ENCODE data around the gene STK38L. TPM values are rescaled to one million over a fixed set of nuclear protein-coding genes. Genes with fewer than 3 reads are reported as not detected.

The STK38L gene
- total and polyA plus RNA-seq, 9 donors: 12.8 to 25.0 (median 20.5) TPM

DNA sequence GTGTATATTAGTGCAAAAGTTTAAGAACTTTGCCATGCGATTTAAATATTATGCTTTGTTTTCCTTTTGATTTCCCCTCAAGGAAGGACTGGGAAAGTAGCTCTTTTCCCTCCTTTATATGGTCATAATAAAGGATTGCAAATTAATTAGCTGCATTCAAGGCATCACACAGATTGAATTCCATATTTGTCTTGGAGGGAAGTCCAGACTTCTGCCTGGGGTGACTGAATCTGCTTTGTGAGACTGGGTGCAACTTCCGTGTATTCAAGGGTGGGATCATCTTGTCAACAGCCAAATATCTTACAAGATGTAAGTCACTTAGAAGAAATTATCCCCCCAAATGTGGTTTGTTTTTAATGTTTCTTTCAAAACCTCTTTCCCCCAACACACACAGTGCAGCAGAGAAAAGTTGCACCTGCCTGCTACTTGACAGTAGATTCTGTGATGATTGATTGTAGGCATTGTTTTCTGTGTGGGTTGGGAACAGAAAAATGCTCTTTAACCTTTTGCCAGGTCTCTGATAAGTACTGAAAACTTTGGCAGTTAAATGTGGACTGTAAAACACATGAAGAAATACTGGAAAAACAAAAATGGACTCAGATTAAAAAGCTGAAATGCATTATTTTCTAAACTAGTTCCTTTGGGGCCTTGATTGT lies 28.4 kb downstream of the STK38L start:
- H3K4me1 ChIP-seq (ENCODE audit: control insufficient read depth, insufficient read depth, low read length): no peaks in the 10 kb centered on the region
- no peaks in the 10 kb centered on the region for H3K27me3 ChIP-seq (ENCODE audit: control insufficient read depth, insufficient read depth, low read length)
- no peaks in the 10 kb centered on the region for H3K36me3 ChIP-seq (ENCODE audit: control insufficient read depth, insufficient read depth, low read length)
- H3K9me3 ChIP-seq (replicated peaks; ENCODE audit: control insufficient read depth, low read depth, low read length): no peaks in the 10 kb centered on the region
- DNase-seq: peak; percentile 16
- no CpG with 5 or more reads among the region's 2 CpGs for WGBS (ENCODE audit: insufficient coverage)
- no peak overlapping the region for H3K4me3 ChIP-seq (ENCODE audit: low read length)
- no peak overlapping the region for H3K27ac ChIP-seq (ENCODE audit: low read length)

DNA sequence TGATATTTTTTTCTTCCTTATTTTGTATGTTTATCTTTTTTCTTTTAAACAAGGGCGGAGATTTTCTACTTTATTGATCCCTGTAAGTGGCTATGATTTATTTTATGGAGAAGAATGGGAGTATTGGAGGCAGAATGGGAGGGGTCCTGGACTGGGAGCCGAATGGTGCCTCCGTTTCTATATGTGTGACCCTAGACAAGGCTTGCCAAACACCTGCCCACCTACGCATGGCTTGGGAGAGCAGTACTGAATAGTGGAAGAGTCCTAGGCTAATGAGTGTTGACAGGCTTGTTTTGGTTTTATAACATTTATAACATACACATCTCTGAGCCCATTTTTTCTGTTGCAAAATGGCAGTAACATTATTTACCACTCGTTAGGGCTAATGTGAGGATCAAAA lies 29.0 kb downstream of the STK38L start:
- no peak overlapping the region for H3K4me3 ChIP-seq (ENCODE audit: low read length)
- H3K4me1 ChIP-seq (ENCODE audit: control insufficient read depth, insufficient read depth, low read length): no peaks in the 10 kb centered on the region
- no peaks in the 10 kb centered on the region for H3K9me3 ChIP-seq (replicated peaks; ENCODE audit: control insufficient read depth, low read depth, low read length)
- H3K27me3 ChIP-seq (ENCODE audit: control insufficient read depth, insufficient read depth, low read length): no peaks in the 10 kb centered on the region
- 79% methylated on average over 2 of the region's 5 CpGs for WGBS (ENCODE audit: insufficient coverage)
- H3K36me3 ChIP-seq (ENCODE audit: control insufficient read depth, insufficient read depth, low read length): no peaks in the 10 kb centered on the region
- H3K27ac ChIP-seq (ENCODE audit: low read length): no peak overlapping the region
- no peak for DNase-seq

DNA sequence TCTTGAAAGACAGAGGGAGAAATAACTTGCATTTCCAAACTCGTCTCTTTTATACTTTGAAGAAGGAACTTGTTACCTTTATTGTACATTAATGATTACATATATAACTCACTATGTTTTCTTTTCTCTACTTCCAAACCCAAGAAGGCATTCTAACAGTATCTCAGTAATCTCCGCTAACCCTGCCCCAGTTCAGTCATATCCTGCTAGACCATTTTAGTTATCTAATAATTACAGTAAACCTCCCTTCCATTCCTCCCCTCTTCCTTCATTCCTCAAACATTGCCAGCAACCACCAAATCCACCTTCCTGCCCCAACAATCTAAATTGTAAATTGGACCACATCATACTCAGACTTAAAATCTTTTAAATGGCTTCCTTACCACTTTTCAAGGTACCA lies 30.6 kb downstream of the STK38L start:
- no peaks in the 10 kb centered on the region for H3K27me3 ChIP-seq (ENCODE audit: control insufficient read depth, insufficient read depth, low read length)
- H3K9me3 ChIP-seq (replicated peaks; ENCODE audit: control insufficient read depth, low read depth, low read length): no peaks in the 10 kb centered on the region
- DNase-seq: no peak
- no peak overlapping the region for H3K27ac ChIP-seq (ENCODE audit: low read length)
- WGBS (ENCODE audit: insufficient coverage): 92% methylated on average over 1 of the region's 2 CpGs
- no peak overlapping the region for H3K4me3 ChIP-seq (ENCODE audit: low read length)
- no peaks in the 10 kb centered on the region for H3K4me1 ChIP-seq (ENCODE audit: control insufficient read depth, insufficient read depth, low read length)
- H3K36me3 ChIP-seq (ENCODE audit: control insufficient read depth, insufficient read depth, low read length): no peaks in the 10 kb centered on the region

DNA sequence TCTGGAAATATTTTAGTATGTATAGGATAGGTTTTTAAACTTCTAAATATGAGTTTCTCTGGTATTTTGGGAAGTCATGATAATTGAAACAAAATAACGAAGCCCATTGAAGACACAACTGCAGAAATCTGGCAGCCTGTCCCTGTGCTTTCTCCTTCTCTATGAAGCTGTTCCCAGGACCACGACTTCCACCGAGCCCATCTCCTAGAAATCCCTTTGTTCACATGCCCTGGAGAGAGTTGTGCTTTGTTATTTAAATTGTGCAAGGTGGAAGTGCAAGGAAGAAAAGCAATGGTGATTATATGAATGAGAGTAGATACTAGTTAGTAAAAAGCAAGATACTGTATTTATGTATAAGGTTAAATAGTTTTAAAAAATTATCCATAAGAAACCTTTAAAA lies 32.2 kb downstream of the STK38L start:
- no peak overlapping the region for H3K27ac ChIP-seq (ENCODE audit: low read length)
- H3K36me3 ChIP-seq (ENCODE audit: control insufficient read depth, insufficient read depth, low read length): no peaks in the 10 kb centered on the region
- no peak overlapping the region for H3K4me3 ChIP-seq (ENCODE audit: low read length)
- no peaks in the 10 kb centered on the region for H3K27me3 ChIP-seq (ENCODE audit: control insufficient read depth, insufficient read depth, low read length)
- no peak for DNase-seq
- no peaks in the 10 kb centered on the region for H3K9me3 ChIP-seq (replicated peaks; ENCODE audit: control insufficient read depth, low read depth, low read length)
- no CpG with 5 or more reads among the region's 3 CpGs for WGBS (ENCODE audit: insufficient coverage)
- no peaks in the 10 kb centered on the region for H3K4me1 ChIP-seq (ENCODE audit: control insufficient read depth, insufficient read depth, low read length)

- H3K36me3 ChIP-seq (ENCODE audit: control insufficient read depth, insufficient read depth, low read length): no peaks in the 10 kb centered on the region
- peak; percentile 84 for DNase-seq
- H3K27me3 ChIP-seq (ENCODE audit: control insufficient read depth, insufficient read depth, low read length): no peaks in the 10 kb centered on the region
- no peak overlapping the region for H3K4me3 ChIP-seq (ENCODE audit: low read length)
- H3K4me1 ChIP-seq (ENCODE audit: control insufficient read depth, insufficient read depth, low read length): no peaks in the 10 kb centered on the region
- H3K9me3 ChIP-seq (replicated peaks; ENCODE audit: control insufficient read depth, low read depth, low read length): no peaks in the 10 kb centered on the region
- WGBS (ENCODE audit: insufficient coverage): no CpG with 5 or more reads among the region's 1 CpG
- H3K27ac ChIP-seq (ENCODE audit: low read length): no peak overlapping the region
Measured at GRCh38 chr12:27277846-27278260, 33.8 kb downstream of the STK38L start.

GRCh38 chr12:27279826-27280225 lies 35.7 kb downstream of the STK38L start:
- Histone ChIP-seq H3K27me3 (ENCODE audit: control insufficient read depth, insufficient read depth, low read length) (no peaks in the 10 kb centered on the region), H3K4me1 (ENCODE audit: control insufficient read depth, insufficient read depth, low read length) (no peaks in the 10 kb centered on the region), H3K36me3 (ENCODE audit: control insufficient read depth, insufficient read depth, low read length) (no peaks in the 10 kb centered on the region), H3K4me3 (ENCODE audit: low read length) (no peak overlapping the region), H3K9me3 (replicated peaks; ENCODE audit: control insufficient read depth, low read depth, low read length) (no peaks in the 10 kb centered on the region), H3K27ac (ENCODE audit: low read length) (no peak overlapping the region)
- DNase-seq: no peak
- no CpG with 5 or more reads among the region's 2 CpGs for WGBS (ENCODE audit: insufficient coverage)

DNA sequence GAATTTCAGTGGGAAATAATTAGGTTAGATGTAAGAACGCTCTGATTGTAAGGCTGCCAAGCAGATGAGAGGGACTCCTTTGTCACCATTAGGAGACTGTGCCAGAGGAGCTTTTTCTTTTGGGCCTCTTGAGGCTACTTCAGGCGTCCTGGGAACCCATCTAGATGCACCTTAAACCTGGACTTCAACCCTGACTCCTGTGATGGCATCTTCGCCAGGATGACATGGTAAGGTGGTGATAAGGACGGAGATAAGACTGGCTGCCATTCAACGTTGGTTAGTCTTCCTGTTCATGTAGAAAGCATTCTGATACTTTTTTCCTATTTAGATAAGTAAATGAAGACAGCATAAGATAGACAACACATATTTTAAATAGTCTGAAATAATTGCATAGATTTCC lies 36.3 kb downstream of the STK38L start:
- no peak for DNase-seq
- H3K4me3 ChIP-seq (ENCODE audit: low read length): no peak overlapping the region
- H3K27ac ChIP-seq (ENCODE audit: low read length): no peak overlapping the region
- no peaks in the 10 kb centered on the region for H3K4me1 ChIP-seq (ENCODE audit: control insufficient read depth, insufficient read depth, low read length)
- H3K36me3 ChIP-seq (ENCODE audit: control insufficient read depth, insufficient read depth, low read length): no peaks in the 10 kb centered on the region
- 90% methylated on average over 2 of the region's 5 CpGs for WGBS (ENCODE audit: insufficient coverage)
- no peaks in the 10 kb centered on the region for H3K27me3 ChIP-seq (ENCODE audit: control insufficient read depth, insufficient read depth, low read length)
- no peaks in the 10 kb centered on the region for H3K9me3 ChIP-seq (replicated peaks; ENCODE audit: control insufficient read depth, low read depth, low read length)

GRCh38 chr12:27282754-27283153 lies 38.7 kb downstream of the STK38L start:
- H3K4me1 ChIP-seq (ENCODE audit: control insufficient read depth, insufficient read depth, low read length): no peaks in the 10 kb centered on the region
- no CpG with 5 or more reads among the region's 2 CpGs for WGBS (ENCODE audit: insufficient coverage)

GRCh38 chr12:27284021-27284420 lies 39.9 kb downstream of the STK38L start:
- Histone ChIP-seq H3K27me3 (ENCODE audit: control insufficient read depth, insufficient read depth, low read length) (no peaks in the 10 kb centered on the region), H3K27ac (ENCODE audit: low read length) (no peak overlapping the region), H3K4me1 (ENCODE audit: control insufficient read depth, insufficient read depth, low read length) (no peaks in the 10 kb centered on the region), H3K9me3 (replicated peaks; ENCODE audit: control insufficient read depth, low read depth, low read length) (no peaks in the 10 kb centered on the region), H3K36me3 (ENCODE audit: control insufficient read depth, insufficient read depth, low read length) (no peaks in the 10 kb centered on the region), H3K4me3 (ENCODE audit: low read length) (no peak overlapping the region)
- 100% methylated on average over 2 of the region's 3 CpGs for WGBS (ENCODE audit: insufficient coverage)
- no peak for DNase-seq

More at GRCh38 chr12:27282754-27283153, 38.7 kb downstream of the STK38L start:
- Histone ChIP-seq H3K27me3 (ENCODE audit: control insufficient read depth, insufficient read depth, low read length) (no peaks in the 10 kb centered on the region), H3K4me3 (ENCODE audit: low read length) (no peak overlapping the region), H3K9me3 (replicated peaks; ENCODE audit: control insufficient read depth, low read depth, low read length) (no peaks in the 10 kb centered on the region), H3K36me3 (ENCODE audit: control insufficient read depth, insufficient read depth, low read length) (no peaks in the 10 kb centered on the region), H3K27ac (ENCODE audit: low read length) (no peak overlapping the region)
- DNase-seq: no peak

DNA sequence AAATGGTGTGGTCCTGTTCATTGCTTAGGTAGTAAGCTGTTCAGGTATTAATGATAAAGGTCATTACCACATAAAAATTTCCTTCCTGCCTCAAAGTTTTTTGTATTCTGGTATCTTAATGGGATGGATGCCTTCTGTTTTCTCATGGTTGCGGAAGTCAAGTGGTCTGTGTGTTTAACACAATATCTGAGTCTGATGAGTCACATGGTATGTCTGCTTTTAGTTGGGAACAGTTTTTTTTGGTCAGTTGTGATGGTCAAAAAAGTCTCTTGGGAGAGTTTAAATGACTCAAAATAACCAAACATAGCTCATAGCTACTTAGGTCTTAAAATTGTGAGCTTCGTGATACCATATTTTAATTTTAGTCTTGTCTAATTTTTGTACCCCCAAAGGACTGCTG lies 40.7 kb downstream of the STK38L start:
- peak; percentile 47 for DNase-seq
- H3K4me3 ChIP-seq (ENCODE audit: low read length): no peak overlapping the region
- no peaks in the 10 kb centered on the region for H3K4me1 ChIP-seq (ENCODE audit: control insufficient read depth, insufficient read depth, low read length)
- WGBS (ENCODE audit: insufficient coverage): no CpG with 5 or more reads among the region's 2 CpGs
- no peaks in the 10 kb centered on the region for H3K36me3 ChIP-seq (ENCODE audit: control insufficient read depth, insufficient read depth, low read length)
- no peaks in the 10 kb centered on the region for H3K27me3 ChIP-seq (ENCODE audit: control insufficient read depth, insufficient read depth, low read length)
- peak overlapping the region; percentile 21 for H3K27ac ChIP-seq (ENCODE audit: low read length)
- H3K9me3 ChIP-seq (replicated peaks; ENCODE audit: control insufficient read depth, low read depth, low read length): no peaks in the 10 kb centered on the region

DNA sequence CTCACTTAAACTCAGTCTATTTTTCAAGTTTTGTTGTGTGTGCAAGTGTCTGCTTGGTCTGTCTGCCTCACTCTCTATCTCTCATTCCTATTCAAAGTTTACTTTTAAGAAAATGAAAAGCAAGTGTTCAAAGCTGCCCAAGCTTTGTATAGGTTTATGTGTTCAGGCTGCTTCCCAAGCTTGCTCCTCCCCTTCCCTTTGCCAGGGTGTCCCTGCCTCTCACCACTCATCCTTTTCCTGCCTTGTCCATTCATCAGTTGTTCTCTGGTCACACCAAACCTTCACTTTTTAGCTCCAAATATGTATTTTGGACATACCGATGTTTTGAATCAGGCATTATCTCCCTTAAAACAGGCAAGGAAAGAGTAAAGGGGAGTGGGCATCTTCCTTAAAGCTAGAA lies 41.3 kb downstream of the STK38L start:
- H3K27ac ChIP-seq (ENCODE audit: low read length): no peak overlapping the region

More for the DNA sequence above, 41.3 kb downstream of the STK38L start:
- no CpG with 5 or more reads among the region's 1 CpG for WGBS (ENCODE audit: insufficient coverage)
- Histone ChIP-seq H3K4me3 (ENCODE audit: low read length) (no peak overlapping the region), H3K4me1 (ENCODE audit: control insufficient read depth, insufficient read depth, low read length) (no peaks in the 10 kb centered on the region), H3K27me3 (ENCODE audit: control insufficient read depth, insufficient read depth, low read length) (no peaks in the 10 kb centered on the region), H3K36me3 (ENCODE audit: control insufficient read depth, insufficient read depth, low read length) (no peaks in the 10 kb centered on the region), H3K9me3 (replicated peaks; ENCODE audit: control insufficient read depth, low read depth, low read length) (no peaks in the 10 kb centered on the region)
- DNase-seq: no peak
